Smooth muscle cell (in vitro differentiated cells): Measurements from ENCODE around the gene SP110. TPM values are rescaled to one million over a fixed set of nuclear protein-coding genes. Genes with fewer than 3 reads are reported as not detected.

Source experiments
- DNase-seq: peaks from one replicate; lab custom pipeline; 2025; ENCODE audit not compliant: unreplicated experiment; lab: John Stamatoyannopoulos, UW
- H2AFZ ChIP-seq: fragments of 200-600 bp; sonication (generic); 2 replicates; pipeline ENCODE4 v1.6.0; 2016; ENCODE audit warnings: antibody characterized with exemption, low read depth, mild to moderate bottlenecking
- H3F3A ChIP-seq: fragments of 200-600 bp; sonication (generic); 2 replicates; pipeline ENCODE4 v1.6.0; 2017; ENCODE audit warnings: antibody characterized with exemption, low read depth
- H3K27ac ChIP-seq: fragments of 200-600 bp; sonication (generic); 2 replicates; pipeline ENCODE4 v1.5.1; 2016; ENCODE audit warnings: low read depth, mild to moderate bottlenecking
- H3K27me3 ChIP-seq: fragments of 200-600 bp; sonication (generic); 2 replicates; pipeline ENCODE4 v1.6.1; 2016; ENCODE audit warnings: low read depth, mild to moderate bottlenecking
- H3K36me3 ChIP-seq: fragments of 200-600 bp; sonication (generic); 2 replicates; pipeline ENCODE4 v1.5.1; 2016; ENCODE audit warnings: low read depth
- H3K4me1 ChIP-seq: fragments of 200-600 bp; sonication (generic); 2 replicates; pipeline ENCODE4 v1.5.1; 2016; ENCODE audit warnings: low read depth
- H3K4me2 ChIP-seq: fragments of 200-600 bp; sonication (generic); 2 replicates; pipeline ENCODE4 v1.6.0; 2016; ENCODE audit warnings: mild to moderate bottlenecking
- H3K4me3 ChIP-seq: fragments of 200-600 bp; sonication (generic); 2 replicates; pipeline ENCODE4 v1.5.1; 2016; ENCODE audit warnings: mild to moderate bottlenecking
- H3K79me2 ChIP-seq: fragments of 200-600 bp; sonication (generic); 2 replicates; pipeline ENCODE4 v1.6.0; 2016; ENCODE audit warnings: low read depth, mild to moderate bottlenecking
- H3K9ac ChIP-seq: fragments of 200-600 bp; sonication (generic); 2 replicates; pipeline ENCODE4 v1.6.0; 2016; ENCODE audit warnings: low read depth
- H3K9me3 ChIP-seq: fragments of 200-600 bp; sonication (generic); replicated peaks from 2 replicates; pipeline ENCODE4 v1.5.1; 2016; ENCODE audit warnings: low read depth
- H4K20me1 ChIP-seq: fragments of 200-600 bp; sonication (generic); 2 replicates; pipeline ENCODE4 v1.6.0; 2016; ENCODE audit warnings: low read depth
- CTCF ChIP-seq: fragments of 200-600 bp; sonication (generic); IDR thresholded peaks from 2 replicates; pipeline ENCODE4 v1.5.1; 2017; ENCODE audit warnings: borderline replicate concordance, mild to moderate bottlenecking, antibody characterized with exemption; ENCODE audit not compliant: insufficient read depth, poor library complexity, severe bottlenecking
- WGBS: methylation state at CpG from one replicate; pipeline ENCODE4 v1.1.7; 2016; ENCODE audit warnings: low lambda C conversion rate; 5-methylcytosine and 5-hydroxymethylcytosine counted together
- polyA plus RNA-seq: library from polyadenylated mRNA; unstranded; fragments of >200 nt; fragmentation: Nextera tagmentation; extraction: Ambion mirVana; gene quantifications from 2 replicates; pipeline ENCODE4 v1.2.1, GENCODE V29; 2016
- total RNA-seq: library from RNA; depleted of rRNA; stranded (reverse); fragments of >200 nt; gene quantifications from 2 replicates; pipeline ENCODE4 v1.2.3, GENCODE V29; 2014

The SP110 gene
- total and polyA plus RNA-seq, 2 experiments from 2014 or later = 3.2 to 5.6 TPM

GRCh38 chr2:230216489-230216888, 3.3 kb downstream of the SP110 start:
- no peaks in the 10 kb centered on the region for H3K36me3 ChIP-seq
- 95% methylated on average over 1 of the region's 1 CpG for WGBS
- H2AFZ ChIP-seq = no peak overlapping the region
- H4K20me1 ChIP-seq = no peaks in the 10 kb centered on the region
- H3K4me2 ChIP-seq = no peak overlapping the region
- no peaks in the 10 kb centered on the region for H3K9me3 ChIP-seq
- H3K27ac ChIP-seq = no peak overlapping the region
- H3K27me3 ChIP-seq = no peaks in the 10 kb centered on the region
- DNase-seq = no peak
- peaks cover 11% of the 10 kb centered on the region for H3K4me1 ChIP-seq
- no peak overlapping the region for H3K9ac ChIP-seq
- no peaks in the 10 kb centered on the region for H3F3A ChIP-seq
- no peak for TF ChIP-seq CTCF
- H3K4me3 ChIP-seq = no peak overlapping the region
- no peaks in the 10 kb centered on the region for H3K79me2 ChIP-seq

GRCh38 chr2:230209422-230210051, 10.2 kb downstream of the SP110 start:
- Histone ChIP-seq H3K9me3 (no peaks in the 10 kb centered on the region), H3K79me2 (no peaks in the 10 kb centered on the region), H3K4me3 (no peak overlapping the region), H3F3A (no peaks in the 10 kb centered on the region), H2AFZ (no peak overlapping the region), H3K4me1 (no peaks in the 10 kb centered on the region), H4K20me1 (no peaks in the 10 kb centered on the region), H3K36me3 (no peaks in the 10 kb centered on the region), H3K27ac (no peak overlapping the region), H3K4me2 (no peak overlapping the region), H3K9ac (no peak overlapping the region), H3K27me3 (no peaks in the 10 kb centered on the region)
- no peak for TF ChIP-seq CTCF
- no peak for DNase-seq
- 81% methylated on average over 1 of the region's 1 CpG for WGBS

GRCh38 chr2:230208576-230208975, 11.2 kb downstream of the SP110 start:
- Histone ChIP-seq H3K36me3 (no peaks in the 10 kb centered on the region), H3K4me3 (no peak overlapping the region), H3K27me3 (no peaks in the 10 kb centered on the region), H3K9me3 (no peaks in the 10 kb centered on the region), H3F3A (no peaks in the 10 kb centered on the region), H3K4me1 (no peaks in the 10 kb centered on the region), H2AFZ (no peak overlapping the region), H3K79me2 (no peaks in the 10 kb centered on the region), H3K4me2 (no peak overlapping the region), H4K20me1 (no peaks in the 10 kb centered on the region), H3K27ac (no peak overlapping the region), H3K9ac (no peak overlapping the region)
- no peak for DNase-seq
- TF ChIP-seq CTCF = no peak

- Histone ChIP-seq H3K4me2 (no peak overlapping the region), H3K4me3 (no peak overlapping the region), H4K20me1 (no peaks in the 10 kb centered on the region), H3K27ac (no peak overlapping the region), H3K9me3 (no peaks in the 10 kb centered on the region), H2AFZ (no peak overlapping the region), H3K4me1 (no peaks in the 10 kb centered on the region), H3K79me2 (no peaks in the 10 kb centered on the region), H3K27me3 (no peaks in the 10 kb centered on the region), H3K36me3 (no peaks in the 10 kb centered on the region), H3K9ac (no peak overlapping the region), H3F3A (no peaks in the 10 kb centered on the region)
- DNase-seq = no peak
- TF ChIP-seq CTCF = no peak
- 90% methylated on average over 2 of the region's 2 CpGs for WGBS
Measured at GRCh38 chr2:230205721-230206120, 14.1 kb downstream of the SP110 start.
